Neural cell (in vitro differentiated cells): ENCODE results near the gene BCL11B. TPM values are rescaled to one million over a fixed set of nuclear protein-coding genes. Genes with fewer than 3 reads are reported as not detected.
A peak's percentile ranks its signal among the peaks of the same experiment; 100 is the strongest.

Experiments
- H2AFZ ChIP-seq: fragments of 200-600, 300-800 bp; sonication (generic), shearing (Covaris generic); 2 replicates; pipeline ENCODE4 v1.6.0; 2014; ENCODE audit warnings: low read depth, mild to moderate bottlenecking, antibody characterized with exemption, low read length, moderate library complexity
- H3F3A ChIP-seq: fragments of 200-600 bp; shearing (Covaris generic); 2 replicates; pipeline ENCODE4 v1.6.1; 2016; ENCODE audit warnings: mild to moderate bottlenecking, moderate library complexity, mixed read lengths, antibody characterized with exemption, low read length; ENCODE audit not compliant: insufficient read depth, poor library complexity, severe bottlenecking
- H3K27ac ChIP-seq: fragments of 200-600, 300-800 bp; sonication (generic), shearing (Covaris generic); 2 replicates; pipeline ENCODE4 v1.5.1; 2014; ENCODE audit warnings: mild to moderate bottlenecking, low read length, moderate library complexity
- H3K27me3 ChIP-seq: fragments of 300-800, 200-600 bp; sonication (generic), shearing (Covaris generic); 2 replicates; pipeline ENCODE4 v1.6.0; 2014; ENCODE audit warnings: mild to moderate bottlenecking, low read depth, low read length, moderate library complexity; ENCODE audit not compliant: insufficient read depth
- H3K36me3 ChIP-seq: fragments of 300-800, 200-600 bp; sonication (generic), shearing (Covaris generic); 2 replicates; pipeline ENCODE4 v1.5.1; 2014; ENCODE audit warnings: mild to moderate bottlenecking, antibody characterized with exemption, low read length, moderate library complexity; ENCODE audit not compliant: insufficient read depth
- H3K4me2 ChIP-seq: fragments of 300-800, 200-600 bp; sonication (generic), shearing (Covaris generic); 2 replicates; pipeline ENCODE4 v1.6.0; 2014; ENCODE audit warnings: mild to moderate bottlenecking, low read length
- H3K4me3 ChIP-seq: fragments of 300-800, 200-600 bp; sonication (generic), shearing (Covaris generic); 2 replicates; pipeline ENCODE4 v1.5.1; 2014; ENCODE audit warnings: mild to moderate bottlenecking, low read length, moderate library complexity
- H3K79me2 ChIP-seq: fragments of 200-600 bp; shearing (Covaris generic); replicated peaks from 2 replicates; pipeline ENCODE4 v1.6.0; 2014; ENCODE audit warnings: mild to moderate bottlenecking, low read length, moderate library complexity; ENCODE audit not compliant: insufficient read depth
- H3K9ac ChIP-seq: fragments of 300-800, 200-600 bp; sonication (generic), shearing (Covaris generic); 2 replicates; pipeline ENCODE4 v1.6.1; 2016; ENCODE audit warnings: mild to moderate bottlenecking, low read length, mixed read lengths
- H3K9me2 ChIP-seq: fragments of 200-600 bp; shearing (Covaris generic); 2 replicates; pipeline ENCODE4 v1.6.1; 2016; ENCODE audit warnings: mild to moderate bottlenecking, low read length, mixed read lengths; ENCODE audit not compliant: insufficient read depth
- H3K9me3 ChIP-seq: fragments of 200-600, 300-800 bp; sonication (generic), shearing (Covaris generic); 2 replicates; pipeline ENCODE4 v1.6.1; 2016; ENCODE audit warnings: mild to moderate bottlenecking, mixed run types, low read length, moderate library complexity, mixed read lengths
- H4K20me1 ChIP-seq: fragments of 200-600 bp; shearing (Covaris generic); 2 replicates; pipeline ENCODE4 v1.6.1; 2016; ENCODE audit warnings: mild to moderate bottlenecking, mixed run types; ENCODE audit not compliant: insufficient read depth
- CTCF ChIP-seq: fragments of 450-650 bp; IDR thresholded peaks from 2 replicates; pipeline ENCODE4 v1.5.1; 2014; ENCODE audit warnings: antibody characterized with exemption, mild to moderate bottlenecking, moderate library complexity; ENCODE audit not compliant: poor library complexity, severe bottlenecking
- EP300 ChIP-seq: fragments of 450-650 bp; conservative IDR thresholded peaks from 2 replicates; pipeline ENCODE4 v1.6.1; 2014; ENCODE audit warnings: antibody characterized with exemption, mild to moderate bottlenecking, moderate library complexity; ENCODE audit not compliant: poor library complexity, severe bottlenecking
- EZH2 ChIP-seq: fragments of 200-600, 300-800 bp; shearing (Covaris generic), sonication (generic); IDR thresholded peaks from 2 replicates; pipeline ENCODE4 v1.6.1; 2014; ENCODE audit warnings: antibody characterized with exemption, low read length, borderline replicate concordance, mild to moderate bottlenecking; ENCODE audit not compliant: insufficient read depth, poor library complexity, severe bottlenecking
- MXI1 ChIP-seq: fragments of 450-650 bp; conservative IDR thresholded peaks from 2 replicates; pipeline ENCODE4 v1.6.1; 2014; ENCODE audit warnings: antibody characterized with exemption, mild to moderate bottlenecking; ENCODE audit not compliant: poor library complexity, severe bottlenecking
- POLR2AphosphoS5 ChIP-seq: IDR thresholded peaks from 2 replicates; pipeline ENCODE4 v1.6.1; 2012
- RAD21 ChIP-seq: fragments of 450-650 bp; conservative IDR thresholded peaks from 2 replicates; pipeline ENCODE4 v1.6.1; 2014; ENCODE audit warnings: antibody characterized with exemption, mild to moderate bottlenecking, moderate library complexity
- REST ChIP-seq: IDR thresholded peaks from 2 replicates; pipeline ENCODE4 v1.6.1; 2012; ENCODE audit warnings: borderline replicate concordance
- SMC3 ChIP-seq: fragments of 450-650 bp; conservative IDR thresholded peaks from 2 replicates; pipeline ENCODE4 v1.6.1; 2014; ENCODE audit warnings: antibody characterized with exemption, mild to moderate bottlenecking, moderate library complexity; ENCODE audit not compliant: poor library complexity
- TAF1 ChIP-seq: IDR thresholded peaks from 2 replicates; pipeline ENCODE4 v1.6.1; 2012; ENCODE audit warnings: low read depth
- polyA plus RNA-seq: library from polyadenylated mRNA; depleted of rRNA; stranded (reverse); fragments of >200 nt; gene quantifications from 2 replicates; pipeline ENCODE4 v1.2.3, GENCODE V29; 2014

The BCL11B gene
- polyA plus RNA-seq, 1 donor from 2014 or later, result 104 TPM

- Histone ChIP-seq H3K27me3 (peaks cover 15% of the 10 kb centered on the region), H2AFZ (no peak overlapping the region), H3K36me3 (no peaks in the 10 kb centered on the region), H3K9me2 (no peaks in the 10 kb centered on the region), H3K4me3 (no peak overlapping the region), H4K20me1 (no peaks in the 10 kb centered on the region), H3K9ac (no peak overlapping the region), H3F3A (peaks cover 7% of the 10 kb centered on the region), H3K27ac (no peak overlapping the region), H3K79me2 (peaks cover 4% of the 10 kb centered on the region), H3K4me2 (no peak overlapping the region), H3K9me3 (no peaks in the 10 kb centered on the region)
- TF ChIP-seq CTCF (no peak), REST (no peak), POLR2AphosphoS5 (no peak), SMC3 (no peak), MXI1 (no peak), EP300 (no peak), RAD21 (no peak), TAF1 (no peak), EZH2 (no peak)
Observed at GRCh38 chr14:99276482-99276881, 4.5 kb upstream of the BCL11B start.

- H3K9me3 ChIP-seq, result no peaks in the 10 kb centered on the region
- peaks cover 15% of the 10 kb centered on the region for H3K27me3 ChIP-seq
- TF ChIP-seq REST, result no peak
- TF ChIP-seq CTCF, result no peak
- TF ChIP-seq RAD21, result no peak
- TF ChIP-seq EZH2, result no peak
- no peak for TF ChIP-seq POLR2AphosphoS5
- no peak for TF ChIP-seq TAF1
- TF ChIP-seq MXI1, result no peak
- TF ChIP-seq SMC3, result no peak
- no peak for TF ChIP-seq EP300
- no peak overlapping the region for H3K4me2 ChIP-seq
- H2AFZ ChIP-seq, result no peak overlapping the region
- peaks cover 14% of the 10 kb centered on the region for H3K79me2 ChIP-seq
- no peaks in the 10 kb centered on the region for H4K20me1 ChIP-seq
- H3K9ac ChIP-seq, result peak overlapping the region; percentile 98
- no peak overlapping the region for H3K27ac ChIP-seq
- H3K9me2 ChIP-seq, result no peaks in the 10 kb centered on the region
- no peaks in the 10 kb centered on the region for H3K36me3 ChIP-seq
- peaks cover 9% of the 10 kb centered on the region for H3F3A ChIP-seq
- H3K4me3 ChIP-seq, result peak overlapping the region; percentile 91
Observed at GRCh38 chr14:99275222-99275584, 3.2 kb upstream of the BCL11B start.
